Activated T-cell treated with anti-CD3 and anti-CD28 coated beads, Interleukin-2, amount 50 U/mL, for 1 hour (primary cell): ENCODE results near the gene SCUBE1.
A peak's percentile ranks its signal among the peaks of the same experiment; 100 is the strongest.

Source experiments
- DNase-seq: peaks from one replicate; pipeline ENCODE4 v3.0.0-alpha.2; 2020

Gene SCUBE1

GRCh38 chr22:43233529-43233928 lies 109.6 kb downstream of the SCUBE1 start:
- DNase-seq = no peak

DNA sequence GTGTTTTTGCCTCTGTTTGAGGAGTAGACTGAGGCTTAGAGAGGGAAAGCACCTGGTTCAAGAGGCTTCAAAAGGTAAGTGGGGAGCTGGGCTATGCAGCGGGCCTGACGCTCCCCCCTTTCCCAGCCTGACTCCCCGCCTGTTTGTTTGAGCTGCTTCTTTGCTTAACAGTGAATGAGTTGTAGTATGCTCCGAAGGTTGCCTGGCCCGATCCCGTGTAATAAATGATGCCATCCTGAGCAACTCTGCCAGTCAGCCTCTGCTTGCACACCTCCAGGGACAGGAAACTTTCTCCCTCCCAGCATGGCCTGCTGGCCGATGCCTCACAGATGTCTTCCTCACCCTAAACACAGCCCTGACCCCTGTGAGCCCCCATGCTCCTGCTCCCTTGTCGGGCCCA lies 110.7 kb downstream of the SCUBE1 start:
- DNase-seq = no peak

- DNase-seq = no peak
Observed at GRCh38 chr22:43231724-43232034, 111.5 kb downstream of the SCUBE1 start.

DNA sequence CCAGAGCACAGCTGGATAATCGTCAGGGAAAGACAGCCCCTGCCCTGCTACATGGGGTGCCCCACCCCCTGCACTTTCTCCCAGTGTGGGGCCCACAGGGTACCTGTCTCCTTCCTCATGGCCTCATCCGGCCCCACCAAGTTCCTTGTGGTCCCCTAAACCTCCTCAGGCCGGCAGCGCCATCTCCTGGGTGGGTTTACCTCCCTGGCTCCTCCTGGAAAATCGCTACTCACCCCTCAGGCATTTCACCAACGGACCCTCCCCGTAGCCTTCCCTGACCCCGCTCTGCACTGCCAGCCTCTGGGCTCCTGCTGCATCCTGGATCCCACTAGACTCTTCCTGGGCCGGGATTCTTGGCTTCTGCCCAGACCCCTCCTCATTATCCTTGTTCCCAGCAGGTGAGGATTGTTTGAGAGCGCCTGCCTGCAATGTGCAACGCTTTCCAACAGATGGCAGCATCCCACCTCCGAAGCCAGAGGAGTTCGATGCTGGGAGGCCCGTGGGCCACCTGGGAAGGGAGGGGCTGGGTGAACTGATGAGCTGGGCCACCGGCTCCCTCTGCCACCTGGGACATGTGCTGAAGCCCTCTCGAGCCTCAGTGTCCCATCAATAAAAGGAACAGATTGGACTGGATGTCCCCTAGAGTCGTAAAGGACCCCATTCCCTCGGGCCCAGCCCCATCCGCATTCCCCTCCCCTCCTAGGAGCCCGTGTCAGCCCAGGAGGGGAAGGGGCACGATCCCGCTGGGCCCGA lies 112.0 kb downstream of the SCUBE1 start:
- DNase-seq = peak; percentile 74

- no peak for DNase-seq
Observed at GRCh38 chr22:43230571-43230970, 112.6 kb downstream of the SCUBE1 start.

- DNase-seq = no peak
Observed at GRCh38 chr22:43228863-43229262, 114.3 kb downstream of the SCUBE1 start.

GRCh38 chr22:43228330-43228729 lies 114.8 kb downstream of the SCUBE1 start:
- peak; percentile 32 for DNase-seq

- no peak for DNase-seq
Observed at GRCh38 chr22:43227239-43227630, 115.9 kb downstream of the SCUBE1 start.

GRCh38 chr22:43226377-43227238 lies 116.6 kb downstream of the SCUBE1 start:
- no peak for DNase-seq

- no peak for DNase-seq
Observed at GRCh38 chr22:43225609-43226008, 117.6 kb downstream of the SCUBE1 start.

DNA sequence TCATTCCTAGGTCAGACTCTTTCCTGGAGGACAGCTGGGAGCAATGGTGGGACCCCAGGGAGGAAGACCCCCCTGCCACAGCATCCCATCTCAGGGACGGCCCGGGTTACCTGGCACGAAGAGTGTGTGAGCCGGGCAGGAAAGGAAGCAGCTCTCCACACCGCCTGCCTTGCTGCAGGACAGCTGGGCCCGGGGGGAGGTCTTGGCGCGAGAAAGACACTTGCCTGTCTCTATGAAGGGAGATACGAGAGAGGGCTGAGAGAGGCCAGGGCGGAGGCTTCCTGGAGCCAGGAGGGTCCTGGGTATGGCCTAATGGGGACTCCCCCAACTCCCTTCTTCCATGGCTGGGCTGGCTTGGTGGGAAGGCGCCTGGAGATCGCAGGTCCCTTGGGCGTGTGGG lies 120.2 kb downstream of the SCUBE1 start:
- DNase-seq = no peak

DNA sequence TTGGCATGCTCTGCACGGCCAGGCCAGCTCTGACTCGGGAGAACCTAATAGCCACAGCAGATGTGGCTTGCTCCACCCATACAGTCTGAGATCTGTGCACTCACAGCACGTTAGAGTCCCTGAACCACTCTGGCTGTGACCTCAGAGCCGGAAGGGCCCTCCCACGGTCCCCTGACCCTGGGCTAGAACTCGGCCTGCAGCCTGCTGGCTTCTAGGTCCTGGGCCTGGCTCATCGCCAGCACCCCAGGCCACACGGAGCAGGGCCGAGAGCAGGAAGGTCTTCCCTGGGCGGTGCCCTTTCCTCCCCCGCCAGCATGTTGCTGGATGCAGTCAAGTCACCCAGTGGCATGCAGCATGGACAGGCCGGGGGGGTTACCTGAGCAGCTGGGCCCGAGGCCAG lies 120.9 kb downstream of the SCUBE1 start:
- no peak for DNase-seq

- DNase-seq = no peak
Observed at GRCh38 chr22:43220625-43221380, 122.4 kb downstream of the SCUBE1 start.

- DNase-seq = no peak
Observed at GRCh38 chr22:43218786-43219185, 124.4 kb downstream of the SCUBE1 start.

- no peak for DNase-seq
Observed at GRCh38 chr22:43217285-43218030, 125.7 kb downstream of the SCUBE1 start.

DNA sequence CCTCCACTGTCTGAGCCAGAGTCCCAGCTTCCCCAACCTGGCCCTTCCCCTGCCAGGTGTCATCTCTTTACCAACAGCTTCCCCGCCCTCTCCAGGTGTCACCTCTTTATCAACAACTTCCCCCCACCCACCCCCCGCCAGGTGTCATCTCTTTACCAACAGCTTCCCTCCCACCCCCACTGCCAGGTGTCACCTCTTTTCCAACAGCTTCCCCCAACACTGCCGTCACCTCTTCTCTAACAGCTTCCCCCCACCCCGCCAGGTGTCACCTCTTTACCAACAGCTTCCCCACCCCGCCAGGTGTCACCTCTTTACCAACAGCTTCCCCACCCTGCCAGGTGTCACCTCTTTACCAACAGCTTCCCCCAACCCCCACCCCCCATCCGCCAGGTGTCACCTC lies 126.4 kb downstream of the SCUBE1 start:
- no peak for DNase-seq

DNA sequence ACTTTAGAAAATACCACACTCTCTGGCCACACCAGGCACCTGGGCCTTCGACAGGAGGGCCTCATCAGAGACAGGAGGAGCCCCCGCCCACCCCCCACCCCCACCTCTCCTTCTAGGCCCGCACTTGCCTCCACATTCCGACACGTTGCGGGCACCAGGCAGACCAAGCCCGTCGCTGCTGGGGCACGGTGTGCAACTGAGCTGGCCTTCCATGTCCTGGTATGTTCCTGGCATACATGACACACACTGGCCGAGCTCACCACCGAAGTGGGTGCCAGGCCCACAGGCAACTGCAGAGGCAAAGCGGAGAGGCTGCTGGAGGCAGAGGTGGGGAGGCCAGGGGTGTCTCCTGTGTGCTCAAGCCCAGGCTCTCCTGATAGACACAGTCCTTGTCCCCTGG lies 129.2 kb downstream of the SCUBE1 start:
- DNase-seq = no peak

DNA sequence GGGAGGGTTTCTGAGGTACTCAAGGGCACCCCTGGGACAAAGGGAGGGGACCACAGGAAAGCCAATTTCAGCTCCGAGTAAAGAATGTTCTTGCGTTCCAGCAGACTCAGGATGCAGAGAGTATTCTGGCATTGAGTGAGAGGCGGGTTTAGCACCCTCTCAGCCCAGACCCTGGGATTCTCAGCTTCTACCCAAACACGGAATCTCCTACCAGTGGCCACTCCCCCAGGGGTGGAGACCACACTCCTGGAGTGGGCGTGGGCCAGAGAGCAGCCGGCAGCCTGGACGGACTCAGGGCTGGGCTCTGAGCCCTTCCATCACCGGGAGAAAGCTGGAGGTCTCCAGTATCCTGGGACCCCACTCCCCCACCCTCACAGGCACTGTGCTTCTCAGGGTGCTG lies 130.1 kb downstream of the SCUBE1 start:
- DNase-seq = no peak

GRCh38 chr22:43212434-43212952 lies 130.7 kb downstream of the SCUBE1 start:
- no peak for DNase-seq

DNA sequence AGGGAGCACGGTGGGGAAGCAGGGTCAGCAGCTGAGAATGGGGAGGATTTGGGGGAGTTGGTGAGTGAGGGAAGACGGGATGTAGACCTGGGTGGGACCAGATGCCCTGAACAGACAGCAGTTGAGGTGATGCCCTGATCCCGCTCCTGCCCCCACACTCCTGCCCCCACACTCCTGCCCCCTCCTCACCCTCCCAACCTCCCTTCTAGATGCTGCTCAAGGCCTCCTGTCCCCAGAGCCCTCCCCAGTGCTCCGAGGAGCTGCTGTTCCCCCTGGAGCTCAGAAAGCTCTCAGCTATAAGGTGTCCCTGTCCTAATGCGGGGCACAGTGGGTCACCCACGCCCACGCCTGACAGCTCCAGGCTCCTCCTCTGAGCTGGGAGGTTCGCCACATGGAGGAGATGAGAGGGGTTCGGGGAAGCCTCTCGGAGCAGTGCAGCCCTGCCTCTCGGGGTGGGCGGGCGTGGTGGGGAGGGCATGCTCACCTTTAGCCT lies 131.2 kb downstream of the SCUBE1 start:
- DNase-seq = no peak

DNA sequence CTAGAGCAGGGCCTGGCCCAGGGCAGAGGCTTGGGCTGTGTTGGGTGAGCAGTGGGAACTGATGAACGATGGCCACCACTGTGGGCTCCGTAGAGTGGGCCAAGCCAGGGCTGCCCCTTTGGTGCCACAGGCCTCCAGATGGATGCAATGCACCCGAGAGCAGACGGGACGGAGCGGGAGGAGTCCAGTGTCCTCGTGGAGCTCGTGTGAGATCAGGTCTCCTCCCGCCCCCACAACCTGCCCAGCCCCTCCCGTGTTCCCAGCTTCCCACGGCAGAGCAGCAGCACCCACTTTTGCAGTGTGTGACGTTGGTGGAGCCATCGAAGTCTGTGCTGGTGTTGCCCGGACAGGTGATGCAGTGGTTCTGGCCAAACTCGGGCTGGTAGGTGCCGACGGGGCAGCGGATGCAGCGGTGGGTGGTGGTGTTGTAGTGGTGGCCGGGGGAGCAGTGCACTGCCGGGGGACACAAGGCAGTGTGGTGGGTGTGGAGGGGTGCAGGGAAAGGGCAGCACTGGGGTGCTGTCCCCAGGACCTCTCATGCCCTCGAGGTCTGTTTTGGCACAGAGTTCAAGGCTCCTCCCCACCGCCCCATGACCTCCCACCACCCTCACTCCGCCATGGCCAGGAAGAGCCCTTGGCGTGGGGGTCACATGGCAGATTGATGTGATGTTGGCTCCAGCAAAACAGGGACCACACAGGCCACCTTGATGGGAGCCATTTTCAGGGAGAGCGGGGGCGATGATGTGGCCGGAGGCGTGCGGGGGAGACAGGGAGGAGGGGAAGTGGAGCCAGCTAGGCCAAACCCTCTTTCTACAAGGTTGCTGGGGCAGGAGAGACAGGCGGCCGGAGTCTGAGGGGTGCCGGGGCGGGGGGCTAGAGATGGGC lies 132.3 kb downstream of the SCUBE1 start:
- DNase-seq = no peak
